ENCODE data around the gene PITX3.
"Not testable (repeated sequence)": the region's sequence is repeated elsewhere in the genome, so short reads cannot be mapped to it uniquely, and the experiment has no call there.

Gene PITX3

DNA sequence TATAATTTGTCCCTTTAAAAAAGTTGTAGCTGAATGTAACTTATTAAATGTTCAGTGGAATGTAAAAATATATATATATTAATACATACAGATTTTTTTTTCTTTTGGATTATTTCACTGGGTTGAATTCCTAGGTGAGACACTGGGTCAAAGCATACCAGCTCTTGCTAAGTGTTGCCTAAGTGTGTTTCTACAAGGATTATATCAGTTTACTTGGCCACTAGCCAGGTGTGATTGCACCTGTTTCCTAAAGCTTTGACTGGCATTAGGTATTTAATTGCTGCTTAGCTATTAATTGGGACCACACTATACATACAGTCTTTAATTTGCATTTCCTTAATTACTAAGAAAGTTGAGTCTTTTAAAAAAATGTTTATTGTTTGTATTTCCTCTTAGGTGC is 20.7 kb downstream of the PITX3 start:
- DNase-seq: no peak
- Histone ChIP-seq H3K36me3 (no peaks in the 10 kb centered on the region), H3K4me1 (no peaks in the 10 kb centered on the region), H3K4me3 (ENCODE audit: low read depth, low read length) (no peak overlapping the region), H3K27me3 (no peaks in the 10 kb centered on the region), H3K9me3 (no peaks in the 10 kb centered on the region)
- TF ChIP-seq, protein P1, sequence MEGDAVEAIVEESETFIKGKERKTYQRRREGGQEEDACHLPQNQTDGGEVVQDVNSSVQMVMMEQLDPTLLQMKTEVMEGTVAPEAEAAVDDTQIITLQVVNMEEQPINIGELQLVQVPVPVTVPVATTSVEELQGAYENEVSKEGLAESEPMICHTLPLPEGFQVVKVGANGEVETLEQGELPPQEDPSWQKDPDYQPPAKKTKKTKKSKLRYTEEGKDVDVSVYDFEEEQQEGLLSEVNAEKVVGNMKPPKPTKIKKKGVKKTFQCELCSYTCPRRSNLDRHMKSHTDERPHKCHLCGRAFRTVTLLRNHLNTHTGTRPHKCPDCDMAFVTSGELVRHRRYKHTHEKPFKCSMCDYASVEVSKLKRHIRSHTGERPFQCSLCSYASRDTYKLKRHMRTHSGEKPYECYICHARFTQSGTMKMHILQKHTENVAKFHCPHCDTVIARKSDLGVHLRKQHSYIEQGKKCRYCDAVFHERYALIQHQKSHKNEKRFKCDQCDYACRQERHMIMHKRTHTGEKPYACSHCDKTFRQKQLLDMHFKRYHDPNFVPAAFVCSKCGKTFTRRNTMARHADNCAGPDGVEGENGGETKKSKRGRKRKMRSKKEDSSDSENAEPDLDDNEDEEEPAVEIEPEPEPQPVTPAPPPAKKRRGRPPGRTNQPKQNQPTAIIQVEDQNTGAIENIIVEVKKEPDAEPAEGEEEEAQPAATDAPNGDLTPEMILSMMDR (IDR thresholded peaks at IDR 0.05; ENCODE audit: low read depth, low read length): no peak

DNA sequence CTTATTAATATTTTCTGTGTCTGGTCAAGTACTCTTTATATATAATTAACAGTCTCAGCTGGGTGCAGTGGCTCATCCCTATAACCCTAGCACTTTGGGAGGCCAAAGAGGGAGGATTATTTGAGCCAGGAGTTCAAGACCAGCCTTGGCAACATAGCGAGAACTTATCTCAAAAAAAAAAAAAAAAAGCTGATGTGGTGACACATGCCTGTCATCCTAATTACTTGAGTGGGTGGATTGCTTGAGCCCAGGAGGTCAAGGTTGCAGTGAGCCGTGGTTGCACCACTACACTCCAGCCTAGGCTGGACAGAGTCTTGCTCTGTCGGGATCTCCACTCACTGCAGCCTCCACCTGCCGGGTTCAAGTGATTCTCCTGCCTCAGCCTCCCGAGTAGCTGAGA is 21.9 kb downstream of the PITX3 start:
- Histone ChIP-seq H3K27me3 (no peaks in the 10 kb centered on the region), H3K4me1 (no peaks in the 10 kb centered on the region), H3K9me3 (no peaks in the 10 kb centered on the region), H3K4me3 (ENCODE audit: low read depth, low read length) (no peak overlapping the region), H3K36me3 (no peaks in the 10 kb centered on the region)
- DNase-seq: no peak
- TF ChIP-seq, protein P1 (IDR thresholded peaks at IDR 0.05; ENCODE audit: low read depth, low read length): no peak

DNA sequence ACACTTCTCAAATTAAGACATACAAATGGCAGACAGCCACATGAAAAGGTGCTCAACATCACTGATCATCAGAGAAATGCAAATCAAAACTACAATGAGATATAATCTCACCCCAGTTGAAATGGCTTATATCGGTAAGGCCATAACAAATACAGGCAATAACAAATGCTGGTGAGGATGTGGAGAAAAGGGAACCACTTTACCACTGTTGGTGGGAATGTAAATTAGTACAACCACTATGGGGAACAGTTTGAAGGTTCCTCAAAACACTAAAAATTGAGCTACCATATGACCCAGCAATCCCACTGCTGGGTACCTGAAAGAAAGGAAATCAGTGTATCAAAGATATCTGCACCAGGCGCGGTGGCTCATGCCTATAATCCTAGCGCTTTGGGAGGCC is 27.7 kb downstream of the PITX3 start:
- not testable (repeated sequence) for H3K4me3 ChIP-seq (ENCODE audit: low read depth, low read length); H3K9me3 ChIP-seq; H3K36me3 ChIP-seq; H3K27me3 ChIP-seq; H3K4me1 ChIP-seq; DNase-seq

DNA sequence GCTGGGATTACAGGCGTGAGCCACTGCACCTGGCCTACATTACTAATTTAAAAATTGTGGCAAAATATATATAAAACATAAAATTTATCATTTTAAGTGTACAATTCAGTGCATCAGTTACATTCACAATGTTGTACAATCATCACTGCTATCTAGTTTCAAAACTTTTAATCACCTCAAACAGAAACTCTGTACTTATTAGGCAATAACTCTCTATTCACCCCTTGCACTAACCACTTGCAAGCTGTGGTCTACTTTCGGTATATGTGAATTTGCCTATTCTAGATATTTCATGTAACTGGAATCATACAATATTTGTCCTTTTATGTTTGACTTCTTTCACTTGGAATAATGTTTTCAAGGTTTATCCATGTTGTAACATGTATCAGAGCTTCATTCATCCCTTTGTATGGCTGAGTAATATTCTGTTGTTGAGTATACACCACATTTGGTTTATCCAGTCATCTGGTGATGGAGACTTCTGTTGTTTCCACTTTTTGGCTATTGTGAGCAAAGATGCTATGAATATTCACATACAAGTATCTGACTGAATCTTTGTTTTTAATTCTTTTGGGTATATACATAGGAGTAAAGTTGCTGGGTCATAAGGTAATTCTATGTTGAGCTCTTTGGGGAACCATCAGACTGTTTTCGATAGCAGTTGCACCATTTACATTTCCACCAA is 29.6 kb downstream of the PITX3 start:
- Histone ChIP-seq H3K27me3 (no peaks in the 10 kb centered on the region), H3K4me1 (0 out of 2 replicates have a peak, but pooled peaks cover 3% of the 10 kb centered on the region), H3K36me3 (no peaks in the 10 kb centered on the region), H3K4me3 (ENCODE audit: low read depth, low read length) (no peak overlapping the region), H3K9me3 (no peaks in the 10 kb centered on the region)
- TF ChIP-seq, protein P1 (IDR thresholded peaks at IDR 0.05; ENCODE audit: low read depth, low read length): no peak
- DNase-seq: no peak

DNA sequence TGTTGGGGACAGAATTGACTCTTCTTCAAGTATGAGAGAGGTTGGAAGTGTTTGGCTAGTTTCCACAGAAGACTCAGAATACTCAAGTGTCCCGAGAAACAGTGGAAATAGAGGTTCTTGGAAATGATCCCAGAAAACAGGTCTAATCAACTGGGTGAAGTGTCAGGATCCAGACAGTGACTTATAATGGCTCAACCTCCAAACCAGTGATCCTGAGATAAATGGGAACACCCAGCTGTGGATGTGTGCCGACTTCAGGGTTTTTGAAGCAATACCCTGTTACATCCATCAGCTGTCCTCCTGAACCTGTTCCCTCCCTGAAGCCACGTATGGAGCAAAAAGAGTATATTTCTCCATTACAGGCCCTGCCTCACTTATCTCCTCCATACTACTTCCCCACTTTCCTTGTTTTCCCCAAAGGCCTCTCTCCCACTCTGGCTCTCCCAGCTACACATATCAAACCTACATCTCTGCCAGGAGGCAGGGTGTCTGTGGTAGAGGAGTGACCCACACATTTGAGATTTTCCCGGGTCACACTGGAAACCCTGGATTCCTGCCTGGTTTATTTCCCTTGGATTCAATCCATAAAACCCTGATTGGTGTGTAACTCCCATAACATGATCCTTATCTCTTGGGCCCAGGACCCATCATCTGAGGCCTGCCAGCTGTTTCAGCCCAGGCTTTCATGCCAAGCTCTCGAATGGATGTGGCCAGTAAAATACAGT is 32.8 kb downstream of the PITX3 start:
- H3K9me3 ChIP-seq: no peaks in the 10 kb centered on the region; the same call in 1 of the 2 replicates
- no peak overlapping the region for H3K4me3 ChIP-seq (ENCODE audit: low read depth, low read length)
- 0 out of 2 replicates have a peak, but pooled peaks cover 3% of the 10 kb centered on the region for H3K4me1 ChIP-seq
- no peaks in the 10 kb centered on the region for H3K27me3 ChIP-seq
- TF ChIP-seq, protein P1 (IDR thresholded peaks at IDR 0.05; ENCODE audit: low read depth, low read length): no peak
- no peaks in the 10 kb centered on the region for H3K36me3 ChIP-seq
- peak; percentile 51 for DNase-seq

DNA sequence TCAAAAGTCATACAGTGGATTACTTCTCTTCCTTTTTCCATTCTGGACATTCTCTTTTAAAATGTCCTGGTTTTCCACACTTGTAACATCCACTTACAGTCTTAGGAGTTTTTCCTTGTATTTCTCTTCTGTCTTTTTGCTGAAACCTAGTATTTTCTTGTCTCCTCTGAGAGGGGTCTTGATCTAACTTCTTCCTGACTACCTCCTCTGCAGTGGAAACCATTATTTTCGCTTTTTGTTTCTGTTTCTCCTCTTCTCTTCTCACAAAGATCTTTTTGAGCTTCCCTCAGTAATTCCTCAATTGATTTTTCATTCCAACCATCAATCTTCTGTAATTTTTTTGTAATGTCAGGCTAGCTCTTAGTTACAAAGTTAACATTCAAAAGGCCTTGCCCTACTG is 38.9 kb downstream of the PITX3 start:
- Histone ChIP-seq H3K4me1 (no peaks in the 10 kb centered on the region), H3K4me3 (ENCODE audit: low read depth, low read length) (no peak overlapping the region), H3K27me3 (no peaks in the 10 kb centered on the region), H3K36me3 (no peaks in the 10 kb centered on the region), H3K9me3 (no peaks in the 10 kb centered on the region; the same call in 1 of the 2 replicates)
- TF ChIP-seq, protein P1 (IDR thresholded peaks at IDR 0.05; ENCODE audit: low read depth, low read length): no peak
- DNase-seq: no peak

Measured in BE2C (cell line).